GM19463 (cell line): ENCODE measurements around the gene ACP5.

Source experiments
- ATAC-seq: cut with Tn5 transposase; IDR thresholded peaks from one replicate; pipeline ENCODE4 v1.9.1; 2021; ENCODE audit warnings: mild to moderate bottlenecking, moderate library complexity; ENCODE audit not compliant: unreplicated experiment

The ACP5 gene

DNA sequence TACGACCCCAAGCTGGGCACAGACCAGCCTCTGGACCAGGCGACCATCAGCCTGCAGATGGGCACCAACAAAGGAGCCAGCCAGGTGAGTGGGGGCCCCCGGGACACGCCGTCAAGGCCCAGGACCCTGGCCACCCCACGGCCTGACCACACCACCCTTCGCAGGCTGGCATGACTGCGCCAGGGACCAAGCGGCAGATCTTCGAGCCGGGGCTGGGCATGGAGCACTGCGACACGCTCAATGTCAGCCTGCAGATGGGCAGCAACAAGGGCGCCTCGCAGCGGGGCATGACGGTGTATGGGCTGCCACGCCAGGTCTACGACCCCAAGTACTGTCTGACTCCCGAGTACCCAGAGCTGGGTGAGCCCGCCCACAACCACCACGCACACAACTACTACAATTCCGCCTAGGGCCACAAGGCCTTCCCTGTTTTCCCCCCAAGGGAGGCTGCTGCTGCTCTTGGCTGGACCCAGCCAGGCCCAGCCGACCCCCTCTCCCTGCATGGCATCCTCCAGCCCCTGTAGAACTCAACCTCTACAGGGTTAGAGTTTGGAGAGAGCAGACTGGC, 28.0 kb downstream of the ACP5 start:
- no peak for ATAC-seq

DNA sequence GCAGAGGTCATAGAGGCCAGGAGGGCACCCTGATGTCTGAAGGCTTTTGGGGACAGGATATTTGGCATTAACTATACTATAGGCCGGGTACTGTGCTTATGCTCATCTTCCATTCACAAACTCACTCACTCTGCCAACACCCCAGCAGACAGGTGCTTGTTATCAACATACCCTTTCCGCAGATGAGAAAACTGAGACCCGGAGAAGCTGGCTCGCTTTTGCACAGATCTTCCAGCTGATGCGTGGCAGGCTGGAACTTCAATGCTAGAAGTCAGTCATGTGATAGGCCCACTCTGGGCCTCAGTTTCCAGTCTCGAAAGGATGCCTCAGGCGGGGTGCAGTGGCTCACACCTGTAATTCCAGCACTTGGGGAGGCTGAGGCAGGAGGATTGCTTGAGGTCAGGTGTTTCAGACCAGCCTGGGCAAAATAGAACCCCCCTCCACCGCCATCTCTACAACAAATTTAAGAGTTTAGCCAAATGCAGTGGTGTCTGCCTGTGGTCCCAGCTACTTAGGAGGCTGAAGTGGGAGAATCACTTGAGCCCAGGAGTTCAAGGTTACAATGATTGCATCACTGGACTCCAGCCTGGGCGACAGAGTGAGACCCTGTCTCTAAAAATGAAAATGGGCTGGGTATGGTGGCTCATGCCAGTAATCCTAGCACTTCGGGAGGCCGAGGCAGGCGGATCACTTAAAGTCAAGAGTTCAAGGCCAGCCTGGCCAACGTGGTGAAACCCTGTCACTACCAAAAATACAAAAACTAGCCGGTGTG, 29.3 kb downstream of the ACP5 start:
- no peak for ATAC-seq

GRCh38 chr19:11541238-11541637, 36.2 kb downstream of the ACP5 start:
- ATAC-seq = no peak

- no peak for ATAC-seq
Observed at GRCh38 chr19:11540645-11541044, 36.8 kb downstream of the ACP5 start.

DNA sequence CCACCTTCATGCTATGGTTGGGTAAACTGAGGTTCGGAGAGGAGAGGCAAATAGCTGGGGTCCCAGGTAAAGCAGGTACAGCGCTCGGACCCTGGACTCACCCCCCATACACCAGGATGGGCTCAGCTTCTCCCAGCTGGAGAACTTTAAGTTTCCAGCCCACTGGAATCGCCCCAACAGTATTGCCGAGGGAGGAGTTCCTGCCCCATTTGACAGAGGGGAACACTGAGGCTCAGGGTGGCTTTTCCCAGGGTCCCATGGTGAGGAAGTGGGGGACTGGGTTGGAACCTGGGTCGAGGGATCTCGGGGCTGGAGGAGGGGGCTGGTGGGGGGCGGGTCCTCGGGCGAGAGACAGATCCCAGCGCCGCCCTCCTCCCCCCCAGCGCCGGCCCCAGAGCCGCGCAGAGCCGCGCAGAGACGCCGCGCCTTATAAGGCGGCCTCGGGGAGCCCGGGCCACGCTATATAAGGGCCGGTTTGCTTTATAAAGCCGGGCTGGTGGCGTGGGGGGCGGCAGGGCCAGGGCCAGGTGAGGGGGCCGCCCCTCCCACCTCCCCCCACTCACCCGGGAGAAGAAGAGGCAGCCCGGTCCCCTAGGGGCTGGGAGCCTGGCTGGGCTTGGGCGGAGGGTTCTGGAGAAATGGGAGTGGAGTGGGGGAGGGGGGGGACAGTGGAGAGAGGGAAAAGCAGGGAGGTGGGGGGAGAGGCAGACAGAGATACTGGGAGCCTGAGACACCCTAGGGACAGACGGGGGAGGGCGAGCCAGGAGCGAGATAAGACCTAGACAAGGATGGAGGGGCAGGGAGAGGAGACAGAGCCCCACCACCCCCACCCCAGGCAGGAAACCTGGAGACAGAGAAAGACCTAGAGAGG, 37.7 kb downstream of the ACP5 start:
- no peak for ATAC-seq

- ATAC-seq = no peak
Observed at GRCh38 chr19:11538232-11539036, 39.0 kb downstream of the ACP5 start, which contains the start of gene CNN1. TSS of gene CNN1 (plus strand) at chr19:11538851. CDS start at chr19:11538928, 77 bp downstream.

DNA sequence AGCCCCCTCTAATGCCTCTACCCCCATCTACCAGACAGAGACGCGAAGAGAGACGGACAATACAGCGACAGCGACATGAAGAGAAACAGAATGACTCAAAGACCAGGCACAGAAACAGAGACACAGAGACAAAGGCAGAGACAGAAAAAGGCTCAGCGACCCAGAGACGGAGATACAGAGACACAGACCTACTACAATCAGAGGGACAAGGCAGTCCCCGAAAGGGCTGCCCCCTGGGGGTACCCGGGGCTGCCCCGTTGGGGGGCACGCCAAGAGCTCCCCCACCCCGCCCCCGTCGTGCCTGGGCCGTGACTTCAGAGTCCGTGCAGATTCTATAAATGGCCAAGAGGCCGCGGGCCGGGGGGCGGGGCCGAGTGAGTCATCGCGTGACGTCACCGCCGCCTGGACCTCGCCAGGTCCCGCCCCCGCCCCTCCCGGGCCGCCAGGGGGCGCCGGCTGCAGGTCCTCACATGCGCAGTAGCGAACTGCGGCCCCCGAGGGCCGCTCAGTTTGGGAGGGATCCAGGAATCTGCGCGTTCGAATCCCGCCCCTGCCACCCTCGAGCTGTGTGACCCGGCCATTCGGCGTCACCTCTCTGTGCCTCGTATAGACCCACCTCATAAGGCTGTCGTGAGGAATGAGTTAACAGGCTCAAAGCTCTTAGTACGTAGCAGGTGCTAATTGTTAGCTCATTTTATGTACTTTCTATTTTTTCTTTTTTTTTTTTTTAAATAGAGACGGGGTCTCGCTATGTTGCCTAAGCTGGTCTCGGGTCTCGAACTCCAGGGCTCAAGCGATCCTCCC, 41.5 kb downstream of the ACP5 start:
- peak; percentile 62 for ATAC-seq

DNA sequence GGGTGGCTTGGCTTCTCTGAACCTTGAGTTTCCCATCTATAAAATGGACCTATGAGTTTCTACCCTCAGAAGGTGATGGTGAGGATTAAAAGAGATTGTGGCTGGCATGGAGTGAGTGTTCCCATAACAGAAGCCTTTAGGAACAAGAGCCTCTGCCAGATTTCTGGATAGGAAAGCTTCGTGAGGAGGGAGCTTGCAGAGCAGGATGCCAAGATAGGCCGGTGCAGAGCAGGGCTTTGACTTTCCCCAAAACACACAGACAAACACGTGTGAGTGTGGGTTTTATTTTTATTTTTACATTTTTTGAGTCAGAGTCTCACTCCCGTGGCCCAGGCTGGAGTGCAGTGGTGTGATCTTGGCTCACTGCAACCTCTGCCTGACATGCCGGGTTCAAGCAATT, 42.5 kb downstream of the ACP5 start:
- no peak for ATAC-seq

DNA sequence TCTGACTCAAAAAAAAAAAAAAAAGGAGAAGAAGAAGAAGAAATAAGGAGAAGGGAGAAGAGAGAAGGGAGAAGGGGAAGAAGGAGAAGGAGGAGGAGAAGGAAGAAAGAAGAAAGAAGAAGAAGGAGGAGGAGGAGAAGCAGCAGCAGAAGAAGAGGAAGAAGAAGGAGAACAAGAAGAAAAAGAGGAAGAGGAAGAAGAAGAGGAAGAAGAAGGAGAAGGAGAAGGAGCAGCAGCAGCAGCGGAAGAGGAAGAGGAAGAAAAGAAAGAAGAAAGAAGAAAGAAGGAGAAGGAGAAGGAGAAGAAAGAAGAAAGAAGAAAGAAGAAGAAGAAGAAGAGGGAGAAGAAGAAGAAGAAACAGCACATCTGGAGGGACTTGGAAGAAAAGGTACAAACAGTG, 42.9 kb downstream of the ACP5 start:
- ATAC-seq = no peak

GRCh38 chr19:11530432-11530831, 47.0 kb downstream of the ACP5 start:
- no peak for ATAC-seq

DNA sequence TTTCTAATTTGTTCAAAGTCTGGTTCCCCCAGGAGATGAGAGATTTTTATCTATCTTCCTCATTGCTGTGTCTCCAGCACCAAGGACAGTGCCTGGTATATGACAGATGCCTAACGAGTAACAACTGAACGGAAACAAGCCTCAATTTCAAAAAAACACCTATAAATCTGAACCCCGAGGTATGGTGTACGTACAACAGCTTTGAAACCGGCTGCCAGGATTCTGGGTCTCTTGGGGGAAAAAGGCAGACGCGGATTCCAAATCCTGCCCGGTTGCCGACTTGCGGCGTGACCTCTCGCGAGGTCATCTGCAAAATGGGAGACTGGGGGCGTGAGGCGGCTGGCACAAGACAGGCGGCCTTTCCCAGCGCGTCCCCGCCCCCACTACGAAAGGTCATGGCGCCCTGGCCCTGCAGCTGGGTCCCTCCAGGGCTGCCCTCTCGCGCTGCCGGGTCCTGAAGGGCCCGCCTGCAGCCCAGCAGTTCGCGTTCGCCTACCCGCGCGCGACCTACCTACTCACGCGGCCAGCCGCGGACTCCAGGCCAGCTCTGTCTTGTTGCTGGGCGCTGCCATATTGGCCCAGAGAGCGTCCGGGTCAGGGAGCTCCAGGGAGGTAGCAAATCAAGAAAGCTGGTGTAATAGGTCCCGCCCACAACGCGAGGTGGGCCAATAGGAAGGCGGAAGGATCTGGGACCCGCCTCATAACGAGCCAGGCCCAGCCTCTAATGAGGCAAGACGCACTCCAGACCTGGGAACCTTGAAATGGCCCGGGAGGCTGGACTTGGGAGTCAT, 48.7 kb downstream of the ACP5 start, which contains the start of gene ECSIT:
Gene ECSIT, minus strand, starts transcription at position 584 of the 791 bp plus-strand sequence. CDS start 9,964 bp downstream, outside the sequence.
- ATAC-seq = peak; percentile 99
